Right renal pelvis (tissue), 4 donors: ENCODE measurements around the gene PSIP1. TPM values are rescaled to one million over a fixed set of nuclear protein-coding genes. Genes with fewer than 3 reads are reported as not detected.
A peak's percentile ranks its signal among the peaks of the same experiment; 100 is the strongest.

ENCODE experiments used
- DNase-seq, 4 donors: peaks; one replicate each; pipeline ENCODE4 v3.0.0-alpha.2; 2013; ENCODE audit warnings: low read depth in 4 of 4, low spot score in 3 of 4, missing footprints in 1 of 4
- polyA plus RNA-seq, 4 donors: library from polyadenylated mRNA; unstranded; fragments of 120-200 nt; gene quantifications; one replicate each; pipeline ENCODE4 v1.2.1, GENCODE V29; 2013; ENCODE audit not compliant: insufficient read length in 4 of 4

PSIP1 gene
- polyA plus RNA-seq, 4 donors: 176 to 236 (median 216) TPM

GRCh38 chr9:15509931-15510788, 610 bp downstream of the PSIP1 start:
- DNase-seq: peak in 3 of 4 donors; percentile 22 to 32 (median 25)

GRCh38 chr9:15505921-15506320, 4.8 kb downstream of the PSIP1 start:
- DNase-seq: no peak

- no peak for DNase-seq
Measured at GRCh38 chr9:15501803-15502202, 9.0 kb downstream of the PSIP1 start.

- DNase-seq: no peak
Measured at GRCh38 chr9:15501179-15501578, 9.6 kb downstream of the PSIP1 start.

- no peak for DNase-seq
Measured at GRCh38 chr9:15499139-15499538, 11.6 kb downstream of the PSIP1 start.

- DNase-seq: no peak
Measured at GRCh38 chr9:15498246-15498995, 12.3 kb downstream of the PSIP1 start.

- no peak for DNase-seq
Measured at GRCh38 chr9:15492485-15493150, 18.2 kb downstream of the PSIP1 start.

GRCh38 chr9:15491950-15492349, 18.8 kb downstream of the PSIP1 start:
- DNase-seq: no peak

- no peak for DNase-seq
Measured at GRCh38 chr9:15485836-15486666, 24.7 kb downstream of the PSIP1 start.

GRCh38 chr9:15484802-15485201, 26.0 kb downstream of the PSIP1 start:
- DNase-seq: no peak

GRCh38 chr9:15482146-15482545, 28.6 kb downstream of the PSIP1 start:
- DNase-seq: no peak

GRCh38 chr9:15480028-15480427, 30.7 kb downstream of the PSIP1 start:
- no peak for DNase-seq

GRCh38 chr9:15475923-15476536, 34.7 kb downstream of the PSIP1 start:
- DNase-seq: no peak

GRCh38 chr9:15469862-15470261, 40.9 kb downstream of the PSIP1 start:
- DNase-seq: no peak

- no peak for DNase-seq
Measured at GRCh38 chr9:15469406-15469805, 41.4 kb downstream of the PSIP1 start.

GRCh38 chr9:15468145-15468544, 42.6 kb downstream of the PSIP1 start:
- no peak for DNase-seq

- DNase-seq: no peak
Measured at GRCh38 chr9:15461601-15462000, 49.2 kb downstream of the PSIP1 start.

GRCh38 chr9:15461056-15461455, 49.7 kb downstream of the PSIP1 start:
- DNase-seq: no peak

- no peak for DNase-seq
Measured at GRCh38 chr9:15453956-15454355, 56.8 kb downstream of the PSIP1 start.

- no peak for DNase-seq
Measured at GRCh38 chr9:15444141-15444540, 66.6 kb downstream of the PSIP1 start.
